Transverse colon (tissue), 4 donors: Measurements from ENCODE around the gene IL17REL. TPM values are rescaled to one million over a fixed set of nuclear protein-coding genes. Genes with fewer than 3 reads are reported as not detected.

Experiments used
- DNase-seq: peaks from one replicate; pipeline ENCODE4 v3.0.0-alpha.2; 2019
- H3K27ac ChIP-seq, 4 donors: fragments of 200-600 bp; sonication (generic); 2 replicates each; pipeline ENCODE4 v1.5.1; 2016 to 2018; ENCODE audit warnings: inconsistent platforms in 4 of 4
- H3K27me3 ChIP-seq: fragments of 200-600 bp; sonication (generic); 2 replicates; pipeline ENCODE4 v1.5.1; 2017; ENCODE audit warnings: inconsistent platforms
- H3K36me3 ChIP-seq, 4 donors: fragments of 200-600 bp; sonication (generic); 2 replicates each; pipeline ENCODE4 v1.5.1; 2017 to 2019; ENCODE audit warnings: inconsistent platforms in 4 of 4
- H3K4me1 ChIP-seq, 4 donors: fragments of 200-600 bp; sonication (generic); 2 replicates each; pipeline ENCODE4 v1.5.1; 2017 to 2020; ENCODE audit warnings: inconsistent platforms in 4 of 4
- H3K4me3 ChIP-seq, 4 donors: fragments of 200-600 bp; sonication (generic); 1 replicate in 1 of 4; 2 replicates in 3 of 4; pipeline versions ENCODE4 v1.5.1 to v1.6.1; 2017 to 2019; ENCODE audit warnings: inconsistent platforms in 4 of 4
- H3K9me3 ChIP-seq, 2 donors: fragments of 200-600 bp; sonication (generic); 2 replicates each; pipeline ENCODE4 v1.5.1; 2017 to 2019; ENCODE audit warnings: inconsistent platforms in 2 of 2
- EP300 ChIP-seq: sonication (generic); formaldehyde crosslinking; IDR thresholded peaks from one replicate; pipeline ENCODE4 v1.6.1; 2017; ENCODE audit warnings: antibody characterized with exemption, low read depth
- POLR2A ChIP-seq: fragments of 450-650 bp; IDR thresholded peaks from one replicate; pipeline ENCODE4 v1.6.1; 2016; ENCODE audit warnings: antibody characterized with exemption, mild to moderate bottlenecking, moderate library complexity
- POLR2AphosphoS5 ChIP-seq, 3 donors: sonication (generic); formaldehyde crosslinking; IDR thresholded peaks; one replicate each; pipeline ENCODE4 v1.6.1; 2016; ENCODE audit warnings: antibody characterized with exemption in 3 of 3
- WGBS, 2 donors: methylation state at CpG; one replicate each; pipeline ENCODE4 v1.1.5; 2018; ENCODE audit warnings: low coverage in 1 of 2; 5-methylcytosine and 5-hydroxymethylcytosine counted together
- in situ Hi-C, 4 donors: fragments of 200-750 bp; cut with MboI; loops; one replicate each; pipeline versions ENCODE4 v1.15.0 to v1.15.1; 2017; ENCODE audit warnings: low sequenced_read_pairs in 3 of 4, low pct_ligation_motif_present in 1 of 4, low pct_unique_long_range_greater_than_20kb in 1 of 4
- intact Hi-C: fragments of 100-400 bp; cut with DNase I; formaldehyde crosslinking; loops from one replicate; pipeline ENCODE4 v1.15.1; 2023; ENCODE audit warnings: low total_unique reads
- total RNA-seq, 4 donors: library from RNA; depleted of rRNA; stranded (reverse); fragments of >200 nt; gene quantifications; one replicate each; pipeline ENCODE4 v1.1.0, GENCODE V29; 2016
- TF ChIP-seq, protein P1 (sequence below), 5 experiments: fragments of 200-600 bp in 3 of 5; fragments of 450-650 bp in 2 of 5; sonication (generic) in 3 of 5; IDR thresholded peaks; 1 replicate in 2 of 5; 2 replicates in 3 of 5; pipeline ENCODE4 v1.5.1; 2016 to 2017; ENCODE audit warnings: antibody characterized with exemption in 5 of 5, inconsistent platforms in 3 of 5, mild to moderate bottlenecking in 2 of 5, moderate library complexity in 1 of 5

The IL17REL gene
- total RNA-seq, 4 donors from 2014 or later, result 0.32 to 2.2 (median 1.3) TPM

DNA sequence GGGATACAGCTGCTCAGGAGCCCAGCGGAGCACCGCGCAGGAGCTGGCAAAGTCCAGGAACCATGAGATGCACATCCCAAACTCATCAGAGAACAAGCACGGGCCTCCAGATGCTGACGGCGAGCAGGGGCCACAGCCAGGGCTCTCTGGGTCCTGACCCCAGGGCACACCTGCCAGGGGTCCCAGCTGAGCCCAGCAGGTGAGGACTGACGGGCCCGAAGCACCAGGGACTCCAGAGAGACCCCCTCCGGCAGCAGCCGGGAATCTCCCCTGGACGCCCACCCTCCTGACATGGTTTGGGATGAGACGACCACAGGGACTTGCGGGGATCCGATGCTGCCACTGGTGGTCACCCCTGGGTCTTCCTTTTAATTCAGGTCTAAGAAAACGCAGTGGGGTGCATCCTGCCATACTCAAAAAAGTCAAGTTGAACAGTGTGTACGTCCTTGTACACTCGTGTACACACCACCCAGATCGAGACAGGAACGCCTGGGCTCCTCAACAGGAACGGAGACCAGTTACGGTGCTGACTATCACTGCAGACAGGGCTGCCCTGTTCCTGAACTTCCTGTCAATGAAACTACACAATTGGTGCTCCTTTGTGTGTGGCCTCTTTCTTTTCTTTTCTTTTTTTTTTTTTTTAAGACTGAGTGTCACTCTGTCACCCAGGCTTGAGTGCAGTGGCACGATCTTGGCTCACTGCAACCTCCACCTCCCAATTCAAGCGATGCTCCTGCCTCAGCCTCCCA is 23.6 kb upstream of the IL17REL start:
- 59 to 82% methylated on average over 4 to 18 of the region's 23 CpGs for WGBS, 2 donors
- TF ChIP-seq EP300 (no peak), POLR2AphosphoS5 (IDR thresholded peaks at IDR 0.05) (no peak), POLR2A (no peak)
- TF ChIP-seq, protein P1, sequence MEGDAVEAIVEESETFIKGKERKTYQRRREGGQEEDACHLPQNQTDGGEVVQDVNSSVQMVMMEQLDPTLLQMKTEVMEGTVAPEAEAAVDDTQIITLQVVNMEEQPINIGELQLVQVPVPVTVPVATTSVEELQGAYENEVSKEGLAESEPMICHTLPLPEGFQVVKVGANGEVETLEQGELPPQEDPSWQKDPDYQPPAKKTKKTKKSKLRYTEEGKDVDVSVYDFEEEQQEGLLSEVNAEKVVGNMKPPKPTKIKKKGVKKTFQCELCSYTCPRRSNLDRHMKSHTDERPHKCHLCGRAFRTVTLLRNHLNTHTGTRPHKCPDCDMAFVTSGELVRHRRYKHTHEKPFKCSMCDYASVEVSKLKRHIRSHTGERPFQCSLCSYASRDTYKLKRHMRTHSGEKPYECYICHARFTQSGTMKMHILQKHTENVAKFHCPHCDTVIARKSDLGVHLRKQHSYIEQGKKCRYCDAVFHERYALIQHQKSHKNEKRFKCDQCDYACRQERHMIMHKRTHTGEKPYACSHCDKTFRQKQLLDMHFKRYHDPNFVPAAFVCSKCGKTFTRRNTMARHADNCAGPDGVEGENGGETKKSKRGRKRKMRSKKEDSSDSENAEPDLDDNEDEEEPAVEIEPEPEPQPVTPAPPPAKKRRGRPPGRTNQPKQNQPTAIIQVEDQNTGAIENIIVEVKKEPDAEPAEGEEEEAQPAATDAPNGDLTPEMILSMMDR (IDR thresholded peaks at IDR 0.05), result no peak
- no peak overlapping the region for H3K27ac ChIP-seq
- no peaks in the 10 kb centered on the region for H3K4me1 ChIP-seq
- in situ Hi-C loops, result loop anchor here (10.0 to 25.0 kb wide), 2 partner anchors 111 to 274 kb away; no protein-coding TSS in a partner anchor
- H3K4me3 ChIP-seq, result no peak overlapping the region
- DNase-seq, result no peak
- H3K36me3 ChIP-seq, result no peaks in the 10 kb centered on the region
- no peaks in the 10 kb centered on the region for H3K9me3 ChIP-seq
- H3K27me3 ChIP-seq, result peaks cover 15% of the 10 kb centered on the region
- intact Hi-C loops, result loop anchor here (10.0 kb wide), 1 partner anchor 261 kb away; no protein-coding TSS in a partner anchor

DNA sequence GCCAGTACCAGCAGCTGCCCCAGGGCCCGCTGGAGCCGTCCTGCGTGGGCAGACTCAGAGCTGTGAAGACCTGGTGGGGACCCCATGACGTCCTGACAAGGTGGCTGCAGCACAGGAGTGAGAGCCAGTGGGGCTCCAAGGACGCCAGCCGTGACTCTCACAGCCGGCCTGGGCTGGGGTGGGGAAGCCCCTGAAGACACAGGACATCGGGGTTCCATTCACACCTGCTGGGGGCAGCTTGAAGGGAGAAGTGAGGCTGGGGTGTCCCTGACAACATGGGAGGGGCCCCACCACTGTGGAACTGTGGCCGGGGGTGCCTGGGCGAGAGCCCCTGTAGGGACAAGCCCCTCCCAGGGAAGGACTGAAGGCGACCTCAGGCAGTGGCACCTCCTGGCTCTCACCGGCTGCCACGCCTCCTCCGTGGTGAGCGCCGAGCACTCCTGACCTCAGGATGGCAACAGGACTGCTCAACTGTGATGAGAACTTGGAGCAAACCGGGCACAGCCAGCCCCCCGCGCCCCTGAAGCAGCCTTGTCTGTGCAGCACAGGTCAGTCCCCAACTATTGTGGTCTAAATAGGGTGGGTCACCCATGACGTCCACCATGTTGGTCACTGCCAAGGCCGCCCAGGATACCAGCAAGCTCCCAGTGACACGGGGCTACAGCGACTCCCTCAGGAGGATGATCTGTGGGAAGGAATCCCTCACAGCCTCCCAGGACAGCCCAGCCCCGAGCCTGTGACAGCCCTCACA is 22.7 kb upstream of the IL17REL start:
- 79% methylated on average over 21 of the region's 24 CpGs; no CpG with 5 or more reads in 1 of the 2 donors for WGBS, 2 donors
- H3K36me3 ChIP-seq, result no peaks in the 10 kb centered on the region
- H3K4me3 ChIP-seq, result no peak overlapping the region
- in situ Hi-C loops, result loop anchor here (10.0 to 25.0 kb wide), 2 partner anchors 111 to 273 kb away; no protein-coding TSS in a partner anchor
- H3K9me3 ChIP-seq, result no peaks in the 10 kb centered on the region
- intact Hi-C loops, result loop anchor here (10.0 kb wide), 1 partner anchor 261 kb away; no protein-coding TSS in a partner anchor
- DNase-seq, result no peak
- H3K27me3 ChIP-seq, result peaks cover 23% of the 10 kb centered on the region
- peaks cover 0 to 2% (median 0%) of the 10 kb centered on the region in 4 donors for H3K4me1 ChIP-seq
- H3K27ac ChIP-seq, result no peak overlapping the region
- TF ChIP-seq POLR2A, result no peak
- no peak for TF ChIP-seq EP300
- TF ChIP-seq, protein P1 (IDR thresholded peaks at IDR 0.05), result no peak
- no peak for TF ChIP-seq POLR2AphosphoS5 (IDR thresholded peaks at IDR 0.05)

DNA sequence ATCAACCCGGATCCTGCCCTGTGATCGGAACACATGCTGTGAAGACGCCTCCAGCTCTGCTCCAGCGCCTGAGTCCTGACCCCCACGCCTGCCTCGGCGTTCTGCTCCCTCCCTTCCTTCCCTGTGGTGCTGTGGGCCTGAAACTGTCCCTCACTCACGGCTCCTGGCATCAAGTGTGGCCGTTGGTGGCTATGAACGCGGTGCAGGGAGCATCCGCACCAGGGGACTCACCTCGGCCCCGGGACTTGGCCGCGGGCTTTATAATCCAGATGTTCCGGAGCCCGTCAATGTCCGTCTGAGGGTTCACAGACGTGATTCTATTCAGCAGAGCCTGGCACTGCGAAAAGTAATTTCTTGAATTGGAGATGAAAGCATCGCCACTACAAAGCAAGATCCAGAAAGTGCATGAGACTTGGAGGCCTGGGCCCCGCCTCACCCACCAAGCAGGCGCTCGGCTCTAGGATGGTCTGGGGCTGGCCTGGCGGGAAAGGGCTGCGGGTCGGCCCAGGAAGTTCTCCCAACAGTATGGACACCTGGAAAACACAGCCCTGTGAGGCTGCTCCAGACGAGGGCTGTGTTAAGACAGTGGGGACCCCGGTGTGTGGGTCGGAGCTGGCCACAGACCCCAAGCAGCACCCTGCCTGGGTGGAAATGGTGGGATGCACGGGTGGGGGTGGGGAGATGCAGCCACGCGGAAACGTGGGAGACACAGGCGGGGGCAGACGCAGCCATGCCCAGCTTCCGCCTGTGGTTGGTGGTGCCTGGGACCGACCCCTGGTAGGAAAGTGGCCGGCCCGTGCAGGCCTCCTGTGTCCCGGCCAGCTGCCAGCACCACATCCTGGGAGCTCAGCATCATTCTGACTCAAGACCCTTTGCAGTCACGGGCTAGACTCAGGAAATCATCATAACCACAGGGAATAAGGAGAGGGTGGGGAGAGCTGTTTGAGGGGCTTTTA is 21.8 kb upstream of the IL17REL start:
- DNase-seq, result no peak
- H3K27ac ChIP-seq, result no peak overlapping the region
- no peak overlapping the region for H3K4me3 ChIP-seq
- 46 to 75% methylated on average over 5 to 41 of the region's 43 CpGs for WGBS, 2 donors
- in situ Hi-C loops (loop anchor here (5.0 to 25.0 kb wide), 3 partner anchors 102 to 272 kb away; no protein-coding TSS in a partner anchor), intact Hi-C loops (loop anchor here (10.0 kb wide), 1 partner anchor 260 kb away; no protein-coding TSS in a partner anchor)
- no peak for TF ChIP-seq POLR2AphosphoS5 (IDR thresholded peaks at IDR 0.05)
- no peak for TF ChIP-seq EP300
- TF ChIP-seq POLR2A, result no peak
- TF ChIP-seq, protein P1 (IDR thresholded peaks at IDR 0.05), result no peak
- H3K36me3 ChIP-seq, result no peaks in the 10 kb centered on the region
- peaks cover 0 to 9% (median 7%) of the 10 kb centered on the region in 4 donors for H3K4me1 ChIP-seq
- H3K9me3 ChIP-seq, result no peaks in the 10 kb centered on the region
- peaks cover 31% of the 10 kb centered on the region for H3K27me3 ChIP-seq
